Effector CD8-positive, alpha-beta T cell (primary cell): ENCODE data around the gene CD151.

Source experiments
- DNase-seq: peaks from one replicate; lab custom pipeline; 2025; lab: John Stamatoyannopoulos, UW
- total RNA-seq, 4 experiments: gene quantifications; one replicate each; lab custom pipeline; 2026; lab: John Stamatoyannopoulos, UW

Gene CD151
- 18.1 to 29.3 (median 21.0) reads per million in 4 experiments for total RNA-seq

DNA sequence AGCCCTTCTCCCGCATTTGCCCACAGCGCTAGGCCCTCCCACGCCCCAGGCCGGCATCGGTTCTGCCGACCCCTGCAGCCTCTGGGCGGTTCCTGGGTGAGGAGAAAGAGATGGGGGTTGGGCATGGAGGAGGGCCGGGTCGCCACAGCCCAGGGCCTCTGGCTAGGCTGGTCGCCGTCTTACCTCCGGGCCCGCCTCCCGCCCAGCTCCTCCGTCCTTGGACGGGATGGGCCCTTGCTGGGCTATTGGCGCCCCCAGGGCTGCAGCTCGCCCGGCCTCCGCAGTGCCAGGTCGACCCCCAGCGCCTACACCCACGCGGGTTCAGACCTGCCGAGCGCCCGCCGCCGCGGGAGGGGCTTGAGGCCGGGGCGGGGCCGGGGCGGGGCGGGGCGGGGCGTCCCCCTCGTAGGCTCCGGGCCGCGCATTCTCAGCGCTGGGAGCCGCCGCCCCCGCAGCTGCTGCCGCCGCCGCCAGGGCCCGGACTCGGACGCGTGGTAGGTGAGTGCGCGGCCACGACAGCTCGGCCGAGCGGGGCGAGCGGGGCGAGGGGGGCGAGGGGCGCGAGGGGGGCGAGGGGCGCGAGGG is at the start of gene CD151:
Gene CD151 (plus strand): TSS at position 424 of the 585 bp plus-strand sequence. CDS start 3,118 bp downstream, outside the sequence.
- DNase-seq, result peak; percentile 25

DNA sequence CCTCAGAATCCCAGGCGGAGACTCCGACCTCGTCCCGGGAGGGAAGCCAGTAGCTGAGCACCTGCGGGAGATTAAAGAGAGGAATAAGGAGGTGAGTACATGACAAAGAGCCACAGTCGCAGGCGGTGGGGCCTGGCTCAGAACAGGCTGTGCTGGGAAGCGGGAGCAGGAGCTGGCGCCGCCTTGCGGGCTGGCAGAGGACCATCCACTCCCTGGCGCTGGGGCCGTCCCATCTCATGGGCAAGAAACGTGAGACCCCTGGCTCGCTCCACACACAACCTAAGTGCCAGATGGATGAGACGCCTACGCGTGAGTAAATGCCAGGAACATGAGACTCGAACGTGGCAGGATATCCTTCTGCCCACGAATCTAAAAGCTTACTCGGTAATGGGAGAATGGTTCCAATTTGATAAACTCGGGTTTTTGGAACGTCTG is 49.2 kb upstream of the CD151 start:
- DNase-seq, result no peak

DNA sequence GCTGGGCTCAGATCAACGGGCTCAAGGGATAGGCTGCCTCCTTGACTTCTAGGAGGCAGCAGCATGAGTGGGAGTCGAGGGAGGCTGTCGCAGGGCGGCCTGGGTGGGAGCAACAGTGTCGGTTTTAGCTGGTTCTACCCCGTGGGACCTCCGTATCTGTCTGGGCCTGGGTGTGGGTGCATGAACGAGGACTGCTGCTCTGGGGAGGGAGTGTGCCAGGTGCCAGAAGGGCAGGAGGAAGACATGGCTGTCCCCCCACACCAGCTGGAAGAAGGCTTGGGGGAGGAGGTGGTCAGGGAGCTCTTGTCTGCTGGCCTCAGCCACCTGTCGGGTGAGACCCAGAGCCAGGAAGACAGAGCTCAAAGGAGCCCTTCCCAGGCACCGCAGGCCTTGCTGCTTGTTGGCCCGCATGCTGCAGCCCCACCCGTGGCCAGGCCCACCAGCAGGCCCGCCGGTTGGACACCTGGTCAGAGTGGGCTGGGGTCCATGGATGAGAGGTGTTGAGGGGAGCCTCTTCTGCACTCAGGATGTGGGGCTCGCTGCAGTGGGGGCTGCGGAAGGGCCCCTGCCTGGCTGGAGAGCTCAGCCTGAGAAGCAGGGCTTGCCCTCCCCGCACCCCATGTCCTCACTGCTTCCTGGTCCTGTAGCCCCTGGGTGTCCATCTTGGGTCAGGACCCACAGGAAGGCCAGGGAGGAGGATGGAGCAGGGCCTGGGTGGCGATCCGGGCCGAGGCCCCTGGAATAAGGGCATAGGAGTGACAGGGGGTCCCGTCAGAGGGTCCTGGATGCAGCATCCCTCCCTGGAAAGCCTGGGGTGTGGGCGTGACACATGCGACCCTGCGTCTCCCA is 46.3 kb upstream of the CD151 start:
- no peak for DNase-seq

DNA sequence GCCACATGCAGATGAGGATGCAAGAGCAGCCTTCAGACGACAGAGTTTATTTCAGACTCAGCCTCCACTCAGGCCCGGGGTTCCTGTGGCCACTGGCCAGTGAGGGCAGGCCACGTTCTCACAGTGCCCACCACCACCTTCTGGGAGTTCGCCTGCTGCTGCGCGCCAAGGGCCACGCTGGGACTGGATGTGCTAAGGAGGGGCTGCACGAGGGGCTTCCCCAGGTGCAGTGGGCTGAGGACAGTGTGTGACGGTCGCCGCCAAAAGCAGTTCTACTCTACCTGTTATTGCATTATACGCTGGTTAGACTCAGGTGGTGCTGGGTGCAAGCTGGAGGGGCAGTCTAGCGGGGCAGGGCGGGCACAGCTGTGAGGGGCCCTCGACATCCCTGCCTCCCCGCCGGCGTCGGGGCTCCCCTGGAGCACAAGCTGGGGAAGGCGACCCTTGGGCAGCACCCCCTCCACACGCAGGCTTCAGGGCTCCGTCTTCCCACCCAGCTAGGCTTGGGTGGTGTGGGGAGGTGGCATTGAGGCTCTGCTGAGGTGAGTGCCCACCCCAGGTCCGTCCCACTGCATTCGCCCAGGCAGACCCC is 45.6 kb upstream of the CD151 start:
- no peak for DNase-seq

DNA sequence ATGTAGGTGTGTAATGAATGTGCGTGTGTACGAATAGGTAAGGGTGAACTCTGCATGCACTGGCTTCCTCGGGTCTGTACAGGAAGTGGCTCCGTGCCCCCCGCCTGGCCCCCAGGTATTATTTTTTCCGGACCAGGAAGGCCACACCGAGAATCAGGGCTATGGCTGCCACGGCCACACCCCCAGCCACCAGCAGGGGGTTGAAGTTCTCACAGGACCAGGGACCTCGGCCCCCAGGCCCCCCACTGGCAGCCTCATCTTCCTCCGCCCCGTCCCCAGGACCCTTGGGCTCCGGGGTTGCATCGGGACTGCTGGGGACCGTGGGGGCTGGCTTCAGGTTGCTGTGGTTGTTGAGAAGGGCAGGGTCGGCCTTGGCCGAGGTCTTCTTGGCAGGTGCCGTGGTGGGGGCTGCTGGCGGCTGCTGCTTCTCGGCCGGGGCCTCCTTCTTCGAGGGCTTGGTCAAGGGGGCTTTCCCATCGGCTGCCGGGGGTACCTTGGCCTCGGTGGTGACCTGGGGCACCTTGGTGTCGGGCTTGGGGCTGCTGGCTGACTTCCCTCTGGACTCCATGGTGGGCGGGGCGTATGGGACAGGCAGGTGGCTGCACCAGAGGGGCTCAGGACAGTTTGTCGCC is 44.6 kb upstream of the CD151 start:
- no peak for DNase-seq

DNA sequence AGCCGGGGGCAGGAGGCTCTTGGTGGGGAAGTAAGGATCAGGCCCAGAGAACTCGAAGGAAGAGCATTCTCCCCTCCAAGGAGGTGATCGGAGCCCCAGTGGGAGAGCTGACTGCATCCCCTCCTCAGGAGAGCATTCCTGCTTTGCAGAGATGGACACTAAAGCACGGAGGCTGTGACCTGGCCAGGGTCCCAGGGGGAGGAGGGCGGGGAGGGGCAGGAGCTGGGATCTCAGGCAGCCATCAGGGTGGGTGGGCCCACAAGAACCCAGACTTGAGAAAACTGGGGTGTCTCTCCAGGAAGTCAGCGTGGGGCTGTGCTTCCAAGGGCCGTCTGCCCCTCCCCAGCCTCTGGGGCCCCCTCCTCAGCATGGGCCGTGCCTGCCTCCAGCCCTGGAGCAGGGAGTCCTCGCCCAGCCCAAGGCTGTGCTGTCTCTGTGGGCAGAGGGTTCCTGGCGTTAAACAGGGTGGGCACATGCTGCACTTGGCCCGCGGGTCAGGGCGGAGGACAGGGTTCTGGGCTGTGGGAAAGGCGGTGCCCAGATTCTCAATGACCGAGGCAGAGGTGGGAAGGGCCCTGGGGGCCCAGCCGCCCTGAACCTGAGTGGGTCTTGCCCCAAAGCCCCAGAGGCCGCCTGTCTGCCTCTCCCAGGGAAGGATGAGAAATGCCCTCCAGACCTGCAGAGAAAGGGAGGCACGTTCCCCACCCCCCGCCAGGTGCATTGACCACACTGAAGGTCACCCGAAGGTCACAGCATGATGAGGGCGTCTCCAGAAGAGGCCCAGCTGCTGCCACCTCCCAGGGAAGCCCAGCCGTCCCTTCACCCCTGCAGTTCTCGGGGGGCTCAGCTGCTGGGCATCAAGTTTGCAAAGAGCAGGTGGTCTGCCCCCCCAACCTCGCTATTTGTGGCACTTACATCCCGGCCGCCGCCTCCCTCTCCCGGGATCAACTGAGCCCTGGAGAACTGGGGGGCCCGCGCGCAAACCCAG is 43.5 kb upstream of the CD151 start:
- DNase-seq, result no peak

DNA sequence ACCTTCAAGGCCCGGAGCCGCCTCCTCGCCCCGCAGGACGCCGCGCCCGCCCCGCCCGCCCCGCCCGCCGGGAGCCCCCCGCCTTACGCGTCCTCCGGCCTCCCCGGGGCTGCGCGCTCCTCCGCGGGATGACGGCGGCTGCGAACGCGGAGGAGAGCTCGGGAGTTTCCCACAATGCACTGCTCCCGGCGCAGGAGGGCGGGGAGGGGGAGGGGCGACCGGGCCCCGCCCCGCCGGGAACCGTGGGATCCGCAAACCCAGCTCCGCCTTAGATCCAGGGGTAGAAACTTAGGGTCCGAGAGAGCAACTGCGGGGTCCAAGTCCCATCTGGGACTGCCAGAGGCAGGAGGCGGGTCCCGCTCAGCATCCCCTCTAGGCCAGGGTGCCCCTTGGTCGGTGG is 42.8 kb upstream of the CD151 start, which contains the start of gene CEND1:
Gene CEND1 (minus strand): TSS at position 148 of the 400 bp plus-strand sequence. CDS start 1,514 bp downstream, outside the sequence.
- DNase-seq, result no peak

DNA sequence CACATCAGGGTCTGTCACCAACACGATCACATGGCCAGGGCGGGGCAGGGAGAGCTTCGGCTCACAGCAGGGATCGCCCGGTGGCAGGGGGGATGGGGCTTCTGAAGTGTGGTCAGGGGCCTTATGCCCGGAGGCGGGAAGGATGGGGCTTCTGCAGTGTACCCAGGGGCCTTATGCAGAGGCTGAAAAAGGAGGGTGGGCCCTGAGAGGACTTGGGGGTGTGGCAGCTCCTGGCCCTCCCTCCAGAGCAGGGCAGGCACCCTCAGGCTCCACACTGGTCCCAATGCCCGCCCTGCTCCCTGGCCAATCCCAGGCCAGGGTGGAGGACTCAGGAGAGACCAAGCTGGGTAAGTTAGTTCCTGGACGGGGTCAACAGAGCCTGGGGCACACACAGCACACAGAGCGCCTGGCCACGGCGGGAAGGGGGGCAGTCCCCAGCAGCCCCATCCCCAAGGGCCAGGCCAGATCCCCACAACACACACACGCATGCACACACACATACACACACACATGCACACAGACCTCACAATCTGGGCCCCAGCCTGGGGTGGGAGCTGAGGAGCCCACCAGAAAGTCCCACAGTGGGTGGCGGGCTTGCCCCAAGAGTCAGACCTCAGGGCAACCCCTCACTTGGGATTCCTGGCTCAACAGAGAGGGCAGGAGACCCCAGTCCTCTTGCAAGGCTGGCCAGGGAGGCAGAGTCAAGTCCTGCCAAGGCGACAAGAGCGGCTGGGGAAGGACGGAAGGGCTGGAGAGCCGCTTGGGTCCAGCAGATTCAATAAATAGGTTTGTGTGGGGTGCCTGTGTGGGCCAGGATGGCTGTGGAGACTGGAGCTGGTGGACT is 41.8 kb upstream of the CD151 start:
- no peak for DNase-seq

DNA sequence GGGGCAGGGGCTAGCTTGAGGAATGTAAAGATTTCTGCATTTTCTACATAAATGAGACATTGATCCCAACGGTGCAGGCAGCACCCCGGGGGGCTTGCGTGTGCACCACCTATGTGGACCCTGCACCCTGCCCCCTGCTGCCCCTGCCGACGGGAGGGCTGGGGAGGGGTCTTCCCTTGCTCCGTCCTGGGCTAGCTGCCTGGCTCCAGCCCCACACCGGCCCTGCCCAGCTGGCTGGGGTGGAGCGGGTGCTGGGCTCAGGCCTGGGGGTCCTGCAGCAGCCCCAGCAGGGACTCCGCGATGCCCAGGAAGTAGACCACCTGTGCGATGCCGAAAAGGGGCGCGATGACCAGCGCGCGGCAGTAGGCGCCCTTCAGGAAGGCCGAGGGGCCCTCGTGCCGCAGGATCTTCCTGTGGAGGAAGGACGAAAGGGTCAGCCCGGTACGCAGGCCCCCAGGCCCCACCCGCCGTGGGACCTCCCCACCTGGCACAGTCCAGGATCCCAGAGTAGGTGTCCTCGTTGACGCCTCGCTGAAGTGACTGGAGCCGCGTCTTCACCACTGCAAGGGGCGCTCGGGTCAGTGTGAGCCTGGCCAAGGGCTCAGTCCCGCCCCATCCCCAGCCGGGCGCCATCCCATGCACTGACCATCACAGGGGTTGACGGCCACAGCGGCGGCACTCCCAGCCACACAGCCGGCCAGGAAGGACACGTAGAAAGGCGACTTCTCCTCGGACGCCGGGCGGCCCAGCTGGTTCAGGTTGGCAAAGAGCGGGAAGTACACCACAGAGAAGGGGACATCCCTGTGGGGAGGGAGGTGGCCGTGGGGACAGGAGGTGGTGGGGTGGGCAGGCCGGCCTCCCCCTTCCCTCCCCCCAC is 40.9 kb upstream of the CD151 start:
- no peak for DNase-seq

DNA sequence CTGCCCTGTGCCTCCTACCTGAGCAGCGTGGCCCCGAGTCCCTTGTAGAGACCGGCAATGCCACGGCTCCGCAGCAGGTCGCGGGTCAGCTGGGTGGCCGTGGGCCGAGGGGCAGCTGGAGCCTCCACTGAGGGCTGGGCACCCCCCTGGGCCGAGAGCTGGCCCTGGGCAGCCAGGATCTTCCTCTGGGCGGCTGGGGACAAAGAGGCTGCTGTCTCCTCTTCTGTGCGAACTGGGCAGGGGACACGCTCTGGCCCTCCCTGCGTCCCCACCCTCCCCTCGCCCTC is 40.3 kb upstream of the CD151 start:
- no peak for DNase-seq

DNA sequence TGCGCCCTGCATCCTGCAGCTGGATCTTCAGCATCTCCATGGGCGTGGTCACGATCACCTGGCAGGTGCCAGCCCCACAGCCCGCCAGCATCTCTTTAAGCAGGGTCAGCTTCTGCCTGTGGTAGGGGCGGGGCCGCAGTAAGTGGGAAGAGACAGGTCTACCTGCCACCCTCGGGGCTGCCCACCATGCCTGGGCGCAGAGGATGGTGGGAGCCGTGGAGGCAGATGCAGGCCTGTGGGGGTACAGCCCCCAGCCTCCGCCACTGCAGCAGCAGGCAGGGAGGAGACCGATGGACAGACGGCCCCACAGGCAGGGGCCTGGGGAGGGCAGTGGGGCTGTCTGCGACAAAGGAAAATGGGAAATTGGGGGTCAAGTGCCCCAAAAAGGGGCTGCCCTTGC is 39.9 kb upstream of the CD151 start:
- DNase-seq, result no peak

DNA sequence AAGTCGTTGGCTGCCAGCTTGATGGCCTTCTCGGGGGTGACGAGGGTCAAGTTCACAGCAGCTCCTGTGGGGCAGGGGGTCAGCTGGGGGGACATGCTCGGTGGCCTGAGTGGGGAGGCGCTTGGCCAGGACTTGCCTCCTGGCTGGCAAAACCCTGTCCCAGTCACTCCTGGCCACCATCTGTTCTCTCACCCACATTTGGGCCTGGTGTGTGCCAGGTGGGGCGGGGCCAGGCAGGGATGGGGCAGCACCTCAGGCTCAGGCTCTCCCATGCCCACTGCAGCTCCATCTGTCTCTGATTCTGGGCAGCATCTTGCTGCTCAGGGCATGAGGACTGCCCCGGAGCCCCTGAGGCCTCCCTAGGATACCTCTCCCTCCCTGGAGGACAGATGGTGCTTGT is 39.2 kb upstream of the CD151 start:
- no peak for DNase-seq

DNA sequence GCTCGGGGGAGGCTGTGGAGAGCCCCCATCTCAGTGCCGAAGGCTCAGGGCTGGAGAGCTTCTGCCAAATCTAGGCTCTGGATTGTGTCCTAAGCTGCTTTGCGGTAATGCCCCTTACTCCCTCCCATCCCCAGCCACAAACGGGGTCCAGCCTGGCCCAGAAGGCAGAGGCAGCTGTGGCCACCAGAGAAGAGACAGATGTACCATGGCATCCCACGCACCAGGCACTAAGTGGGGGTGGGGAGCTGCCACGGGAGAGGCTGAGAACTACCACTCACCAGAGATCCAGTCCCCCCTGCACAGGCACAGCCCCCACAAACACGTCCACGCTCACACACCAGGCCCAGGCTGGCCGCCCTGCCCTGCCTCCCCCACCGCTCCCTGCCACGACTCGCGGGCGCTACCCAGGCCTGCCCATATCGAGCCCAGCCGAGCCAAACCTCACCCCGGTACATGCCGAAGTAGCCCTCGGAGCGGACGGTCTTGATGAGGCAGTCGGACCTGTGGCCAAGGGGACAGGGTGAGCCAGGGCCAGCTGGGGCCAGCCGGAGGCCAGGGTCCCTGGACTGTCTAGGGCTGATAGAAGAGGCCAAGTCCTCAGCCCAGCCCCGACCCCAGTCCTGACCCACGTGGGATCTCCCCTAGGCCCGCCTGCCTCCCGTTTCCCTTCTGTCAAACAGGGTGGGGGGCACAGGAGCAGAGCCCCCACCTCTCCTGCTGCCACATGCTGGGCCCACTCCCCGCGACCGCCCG is 38.6 kb upstream of the CD151 start:
- no peak for DNase-seq

DNA sequence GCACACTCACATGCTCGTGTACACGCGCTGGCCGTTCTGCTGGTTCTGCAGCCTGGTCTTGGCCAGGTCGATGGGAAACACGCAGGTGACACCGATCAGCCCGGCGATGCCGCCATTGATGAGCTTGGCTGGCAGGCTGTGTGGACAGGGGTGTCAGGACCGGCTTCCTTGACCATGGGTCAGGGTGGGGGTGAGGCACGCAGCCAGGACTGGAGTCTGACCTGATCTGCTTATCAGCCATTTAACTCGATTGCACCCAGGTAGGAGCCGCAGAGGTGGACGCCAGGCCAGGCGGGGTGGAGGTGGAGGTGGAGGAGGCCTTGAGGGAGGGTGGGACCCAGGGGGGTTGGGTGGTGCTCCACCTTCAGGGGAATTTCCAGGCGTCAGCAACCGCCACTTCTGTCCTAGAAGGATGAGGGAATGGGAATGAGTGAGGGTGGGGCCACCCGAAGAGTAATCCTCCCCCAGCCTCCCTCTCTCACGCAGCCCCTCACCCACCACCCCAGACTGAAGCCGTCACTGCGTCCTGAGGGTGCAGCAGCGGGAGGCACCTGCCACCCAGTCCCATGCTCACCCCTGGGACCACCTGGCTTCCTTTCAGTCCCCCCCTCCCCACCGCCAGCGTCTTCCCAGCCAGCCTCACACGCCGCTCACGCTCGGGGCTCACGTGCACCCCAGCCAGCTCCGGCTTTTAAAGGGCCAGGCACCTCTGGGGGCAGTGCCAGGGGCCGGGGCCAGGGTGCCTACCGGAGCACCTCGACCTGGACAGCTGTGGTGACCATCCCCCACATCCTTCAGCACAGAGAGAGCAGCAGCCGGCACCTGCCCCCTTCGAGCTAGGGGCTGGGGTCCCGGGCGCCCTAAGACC is 37.8 kb upstream of the CD151 start:
- no peak for DNase-seq

DNA sequence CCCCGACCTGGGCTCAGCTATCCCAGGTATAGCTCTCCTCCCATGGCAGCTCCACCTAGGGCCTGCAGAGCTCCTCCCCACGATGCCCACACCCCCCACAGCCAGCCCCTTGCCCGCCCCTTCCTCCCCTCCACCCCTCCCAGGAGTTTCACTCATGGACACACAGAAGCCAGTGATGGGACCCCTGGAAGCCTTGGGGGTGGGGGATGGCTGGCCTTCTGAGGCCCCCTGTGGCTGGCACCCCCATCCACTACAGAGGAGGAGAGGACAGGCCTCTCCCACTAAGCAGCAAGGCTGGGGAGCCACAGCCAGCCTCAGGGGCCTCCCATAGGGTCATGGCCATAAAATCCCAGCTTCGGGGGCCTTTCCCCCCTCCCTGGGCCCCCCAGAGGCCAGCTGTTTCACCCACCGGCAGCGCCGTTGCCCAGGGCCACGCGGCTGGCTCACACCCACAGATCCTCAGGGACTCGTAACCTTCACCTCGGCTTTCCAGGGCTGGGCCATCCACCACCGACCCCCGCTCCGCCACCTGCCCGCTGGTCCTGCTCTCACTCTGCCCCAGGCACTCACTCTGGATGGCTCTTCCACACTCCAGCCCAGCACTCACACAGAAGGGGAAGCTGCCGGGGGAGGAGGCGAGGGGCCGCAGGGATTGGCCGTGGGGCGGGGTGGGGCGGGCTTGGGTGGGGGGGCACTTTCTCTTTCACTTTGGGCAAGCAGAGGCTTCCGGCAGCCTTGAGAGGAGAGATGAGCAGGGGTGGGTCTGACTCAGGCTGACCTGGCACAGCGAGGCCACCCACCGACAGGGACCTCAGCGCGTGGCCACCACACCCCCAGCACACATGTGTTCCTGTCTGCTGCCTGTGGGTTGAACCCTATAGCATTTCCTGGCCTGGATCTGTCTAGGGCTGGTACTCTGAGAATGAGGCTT is 36.9 kb upstream of the CD151 start:
- DNase-seq, result peak; percentile 78

DNA sequence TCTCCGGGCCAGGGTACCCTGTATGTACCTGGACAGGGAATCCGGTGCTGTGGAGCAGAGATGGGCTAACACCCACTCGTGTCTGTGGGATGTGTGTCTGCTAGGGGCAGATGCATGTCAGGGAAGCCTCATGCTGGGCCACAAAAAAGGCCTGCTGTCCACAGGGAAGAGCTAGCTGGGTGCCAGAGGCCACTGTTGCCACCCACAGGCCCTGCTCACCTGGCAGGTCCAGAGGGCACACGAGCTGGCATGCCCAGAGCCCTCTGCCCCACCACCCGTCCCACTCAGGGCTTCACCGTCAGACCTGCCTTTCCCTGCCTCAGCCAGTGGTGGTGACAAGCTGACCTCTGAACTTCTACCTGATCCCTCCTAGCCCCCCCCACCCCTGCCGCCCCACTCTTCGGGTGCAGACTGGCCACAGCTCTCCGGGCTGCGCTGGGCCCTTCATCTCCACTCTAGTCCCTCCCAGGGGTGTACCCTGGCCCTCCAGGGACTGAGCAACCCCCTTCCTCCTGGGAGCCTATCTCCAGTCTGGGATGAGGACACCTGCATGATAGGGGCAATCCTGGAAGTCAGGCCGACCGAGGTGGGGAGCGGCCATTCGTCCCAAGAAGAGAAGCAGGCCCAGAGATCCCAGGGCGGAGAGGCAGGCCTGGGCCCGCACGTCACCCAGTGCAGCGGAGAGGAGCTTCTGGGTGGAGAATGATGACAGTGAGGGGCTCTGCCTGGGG is 36.0 kb upstream of the CD151 start:
- DNase-seq, result no peak
